ENCODE measurements around the gene HCLS1. TPM values are rescaled to one million over a fixed set of nuclear protein-coding genes. Genes with fewer than 3 reads are reported as not detected.

The HCLS1 gene
- total RNA-seq, 1 donor from 2014 or later: 8.7 TPM

DNA sequence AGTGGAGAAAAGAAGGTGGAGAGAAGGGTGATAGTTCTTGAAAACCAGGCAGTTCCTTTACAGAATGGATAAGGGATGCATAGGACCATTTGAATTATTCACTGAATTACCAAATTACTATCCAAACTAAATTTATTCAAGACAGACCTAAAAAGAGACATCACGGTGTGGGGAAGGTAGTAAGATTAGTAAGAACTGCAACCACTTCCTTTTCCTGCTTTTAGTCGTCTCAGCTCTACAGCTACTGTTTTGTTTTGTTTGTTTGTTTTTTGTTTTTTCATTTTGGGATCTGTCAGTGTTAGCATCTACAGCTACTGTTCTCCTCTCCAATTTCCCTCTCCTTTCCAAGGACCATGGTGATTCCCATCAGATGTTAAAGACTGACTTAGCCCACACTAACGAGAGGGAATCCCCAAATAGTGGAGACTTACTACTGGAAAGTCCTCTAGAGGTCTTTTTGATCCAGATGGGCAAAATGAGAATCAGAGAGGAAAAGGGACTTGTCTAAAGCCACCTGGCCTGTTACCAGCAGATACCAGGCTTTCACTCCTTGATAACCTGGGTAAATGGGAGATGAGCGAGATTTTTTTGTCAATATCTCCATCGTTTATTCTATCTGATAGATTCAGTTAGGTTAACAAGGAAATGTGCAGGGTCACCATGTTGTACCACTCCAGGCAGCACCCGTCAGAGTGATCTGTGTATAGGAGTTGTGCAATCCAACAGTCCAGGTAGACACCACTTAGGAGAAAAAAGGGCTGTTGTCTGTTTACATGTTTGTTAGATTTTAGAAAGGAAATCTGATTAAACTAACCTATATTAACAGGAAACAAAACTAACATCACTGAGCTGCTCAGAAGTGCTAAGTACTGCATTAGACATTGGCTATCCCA lies 6.0 kb downstream of the HCLS1 start:
- Histone ChIP-seq H3K9me3 (replicated peaks) (peaks cover 12% of the 10 kb centered on the region), H3K27ac (replicated peaks) (no peak overlapping the region), H3K36me3 (no peaks in the 10 kb centered on the region), H3K27me3 (ENCODE audit: low read depth) (no peaks in the 10 kb centered on the region), H3K4me3 (no peak overlapping the region), H3K4me1 (peaks cover 13% of the 10 kb centered on the region)
- TF ChIP-seq, protein P1, sequence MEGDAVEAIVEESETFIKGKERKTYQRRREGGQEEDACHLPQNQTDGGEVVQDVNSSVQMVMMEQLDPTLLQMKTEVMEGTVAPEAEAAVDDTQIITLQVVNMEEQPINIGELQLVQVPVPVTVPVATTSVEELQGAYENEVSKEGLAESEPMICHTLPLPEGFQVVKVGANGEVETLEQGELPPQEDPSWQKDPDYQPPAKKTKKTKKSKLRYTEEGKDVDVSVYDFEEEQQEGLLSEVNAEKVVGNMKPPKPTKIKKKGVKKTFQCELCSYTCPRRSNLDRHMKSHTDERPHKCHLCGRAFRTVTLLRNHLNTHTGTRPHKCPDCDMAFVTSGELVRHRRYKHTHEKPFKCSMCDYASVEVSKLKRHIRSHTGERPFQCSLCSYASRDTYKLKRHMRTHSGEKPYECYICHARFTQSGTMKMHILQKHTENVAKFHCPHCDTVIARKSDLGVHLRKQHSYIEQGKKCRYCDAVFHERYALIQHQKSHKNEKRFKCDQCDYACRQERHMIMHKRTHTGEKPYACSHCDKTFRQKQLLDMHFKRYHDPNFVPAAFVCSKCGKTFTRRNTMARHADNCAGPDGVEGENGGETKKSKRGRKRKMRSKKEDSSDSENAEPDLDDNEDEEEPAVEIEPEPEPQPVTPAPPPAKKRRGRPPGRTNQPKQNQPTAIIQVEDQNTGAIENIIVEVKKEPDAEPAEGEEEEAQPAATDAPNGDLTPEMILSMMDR (IDR thresholded peaks at IDR 0.05; ENCODE audit: borderline replicate concordance): no peak
- no peak for DNase-seq
- intact Hi-C loops (cut with micrococcal nuclease): no loop called here

GRCh38 chr3:121651684-121652083 lies 9.0 kb downstream of the HCLS1 start:
- intact Hi-C loops (cut with micrococcal nuclease): no loop called here
- no peak for DNase-seq
- H3K4me3 ChIP-seq: no peak overlapping the region
- TF ChIP-seq, protein P1 (IDR thresholded peaks at IDR 0.05; ENCODE audit: borderline replicate concordance): no peak
- no peak overlapping the region for H3K27ac ChIP-seq (replicated peaks)
- H3K9me3 ChIP-seq (replicated peaks): peaks cover 18% of the 10 kb centered on the region
- no peaks in the 10 kb centered on the region for H3K36me3 ChIP-seq
- H3K27me3 ChIP-seq (ENCODE audit: low read depth): no peaks in the 10 kb centered on the region
- H3K4me1 ChIP-seq: peaks cover 17% of the 10 kb centered on the region

DNA sequence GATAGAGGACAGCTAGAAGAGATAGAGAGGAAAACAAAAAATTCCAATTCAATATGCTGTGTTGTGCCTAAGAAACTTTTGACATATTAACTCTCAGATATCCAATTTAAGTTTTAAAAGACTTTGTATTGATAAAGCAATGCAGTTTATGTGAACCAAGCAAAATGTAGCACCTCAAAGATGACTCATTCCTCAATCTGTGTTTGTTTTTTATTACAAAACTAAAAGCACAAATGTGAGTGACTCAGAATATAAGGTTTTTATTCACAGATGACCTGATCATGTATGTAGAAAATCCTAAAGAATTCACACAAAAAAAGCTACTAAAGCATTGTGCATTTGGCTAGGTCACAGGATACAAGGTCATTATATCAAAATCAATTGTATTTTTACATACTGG lies 11.1 kb downstream of the HCLS1 start:
- peak overlapping the region; percentile 84 for H3K27ac ChIP-seq (replicated peaks)
- H3K27me3 ChIP-seq (ENCODE audit: low read depth): no peaks in the 10 kb centered on the region
- TF ChIP-seq, protein P1 (IDR thresholded peaks at IDR 0.05; ENCODE audit: borderline replicate concordance): no peak
- DNase-seq: no peak
- no peaks in the 10 kb centered on the region for H3K36me3 ChIP-seq
- H3K9me3 ChIP-seq (replicated peaks): peaks cover 18% of the 10 kb centered on the region
- peaks cover 17% of the 10 kb centered on the region for H3K4me1 ChIP-seq
- intact Hi-C loops (cut with micrococcal nuclease): no loop called here
- H3K4me3 ChIP-seq: no peak overlapping the region

- peak overlapping the region; percentile 84 for H3K27ac ChIP-seq (replicated peaks)
- H3K4me1 ChIP-seq: peaks cover 17% of the 10 kb centered on the region
- no peak overlapping the region for H3K4me3 ChIP-seq
- intact Hi-C loops (cut with micrococcal nuclease): no loop called here
- no peak for DNase-seq
- H3K36me3 ChIP-seq: no peaks in the 10 kb centered on the region
- TF ChIP-seq, protein P1 (IDR thresholded peaks at IDR 0.05; ENCODE audit: borderline replicate concordance): peak; percentile 50
- H3K9me3 ChIP-seq (replicated peaks): peaks cover 18% of the 10 kb centered on the region
- no peaks in the 10 kb centered on the region for H3K27me3 ChIP-seq (ENCODE audit: low read depth)
Observed at GRCh38 chr3:121648219-121648958, 12.3 kb downstream of the HCLS1 start.

GRCh38 chr3:121645054-121645453 lies 15.6 kb downstream of the HCLS1 start:
- H3K4me3 ChIP-seq: no peak overlapping the region
- no peak for DNase-seq
- H3K9me3 ChIP-seq (replicated peaks): peaks cover 9% of the 10 kb centered on the region
- no peak overlapping the region for H3K27ac ChIP-seq (replicated peaks)
- H3K4me1 ChIP-seq: peaks cover 17% of the 10 kb centered on the region
- TF ChIP-seq, protein P1 (IDR thresholded peaks at IDR 0.05; ENCODE audit: borderline replicate concordance): no peak
- intact Hi-C loops (cut with micrococcal nuclease): no loop called here
- no peaks in the 10 kb centered on the region for H3K27me3 ChIP-seq (ENCODE audit: low read depth)
- no peaks in the 10 kb centered on the region for H3K36me3 ChIP-seq

All from left ventricle myocardium inferior (tissue), 1 donor.